Endothelial cell of umbilical vein (primary cell): ENCODE measurements around the gene EFHC1. TPM values are rescaled to one million over a fixed set of nuclear protein-coding genes. Genes with fewer than 3 reads are reported as not detected.

ENCODE experiments used
- BruUV-seq: library from RNA; stranded (reverse); fragments of 400-500 nt; replicated peaks from 2 replicates; lab custom pipeline; 2021; lab: Mats Ljungman, UMichigan
- CTCF ChIA-PET: fragments of 300-600, 350-600 bp; sonication (Branson Sonifier 250); formaldehyde crosslinking; loops from one replicate; lab custom pipeline; 2021; ENCODE audit warnings: antibody characterized with exemption, inconsistent platforms; lab: Charles Lee
- POLR2A ChIA-PET: fragments of 300-600, 350-600 bp; sonication (Branson Sonifier 250); formaldehyde crosslinking; loops from one replicate; lab custom pipeline; 2021; ENCODE audit warnings: antibody characterized with exemption, inconsistent platforms; lab: Charles Lee
- DNase-seq: peaks from one replicate; pipeline ENCODE4 v3.0.0-alpha.2; 2011; ENCODE audit warnings: low read depth, low spot score
- FAIRE-seq: peaks from 2 replicates; lab custom pipeline; 2011; peaks lifted over from hg19 to GRCh38; lab: Jason Lieb, UNC
- H2AFZ ChIP-seq: 2 replicates; pipeline ENCODE4 v1.6.0; 2012; ENCODE audit warnings: low read depth, low read length, control low read depth, inconsistent platforms
- H3K27ac ChIP-seq: 2 replicates; pipeline ENCODE4 v1.5.1; 2011; ENCODE audit warnings: low read depth, mild to moderate bottlenecking, control low read depth, low read length, moderate library complexity; ENCODE audit not compliant: insufficient read depth
- H3K27me3 ChIP-seq, 2 experiments: 2 replicates each; pipeline versions ENCODE4 v1.6.0 to v1.6.1; 2011; ENCODE audit warnings: low read length in 2 of 2, mixed read lengths in 1 of 2; ENCODE audit not compliant: control insufficient read depth in 2 of 2, insufficient read depth in 2 of 2
- H3K36me3 ChIP-seq, 2 experiments: 2 replicates in 1 of 2; 3 replicates in 1 of 2; pipeline ENCODE4 v1.5.1; 2011; ENCODE audit warnings: low read length in 2 of 2, mild to moderate bottlenecking in 1 of 2, moderate library complexity in 1 of 2; ENCODE audit not compliant: control insufficient read depth in 2 of 2, insufficient read depth in 2 of 2; ENCODE audit errors: extremely low read depth in 1 of 2
- H3K4me1 ChIP-seq: 3 replicates; pipeline ENCODE4 v1.5.1; 2011; ENCODE audit warnings: mild to moderate bottlenecking, low read length; ENCODE audit not compliant: control insufficient read depth, insufficient read depth; ENCODE audit errors: extremely low read depth
- H3K4me2 ChIP-seq: 2 replicates; pipeline ENCODE4 v1.6.1; 2011; ENCODE audit warnings: low read length, control low read depth, mixed read lengths; ENCODE audit not compliant: insufficient read depth
- H3K4me3 ChIP-seq, 3 experiments: fragments of 200-600 bp in 1 of 3; sonication (generic), shearing (Covaris generic) in 1 of 3; replicated peaks in 1 of 3; 2 replicates each; pipeline ENCODE4 v1.5.1; 2011 to 2016; ENCODE audit warnings: control low read depth in 3 of 3, low read length in 3 of 3, mild to moderate bottlenecking in 2 of 3, inconsistent platforms in 1 of 3, low read depth in 1 of 3, moderate library complexity in 1 of 3; ENCODE audit not compliant: insufficient read depth in 1 of 3
- H3K79me2 ChIP-seq: 2 replicates; pipeline ENCODE4 v1.6.0; 2012; ENCODE audit warnings: low read length, inconsistent platforms; ENCODE audit not compliant: control insufficient read depth, insufficient read depth
- H3K9ac ChIP-seq: replicated peaks from 2 replicates; pipeline ENCODE3; 2011; ENCODE audit warnings: low read length, control low read depth; ENCODE audit not compliant: insufficient read depth; ENCODE audit errors: extremely low read depth
- H3K9me1 ChIP-seq: replicated peaks from 3 replicates; pipeline ENCODE4 v1.6.0; 2011; ENCODE audit warnings: mild to moderate bottlenecking, low read length; ENCODE audit not compliant: control insufficient read depth, insufficient read depth; ENCODE audit errors: extremely low read depth
- H3K9me3 ChIP-seq: replicated peaks from 2 replicates; pipeline ENCODE4 v1.5.1; 2012; ENCODE audit warnings: low read length, inconsistent platforms; ENCODE audit not compliant: control insufficient read depth, insufficient read depth
- H4K20me1 ChIP-seq: replicated peaks from 2 replicates; pipeline ENCODE3; 2011; ENCODE audit warnings: mild to moderate bottlenecking, low read length; ENCODE audit not compliant: control insufficient read depth, insufficient read depth; ENCODE audit errors: extremely low read depth
- CTCF ChIP-seq, 2 donors: IDR thresholded peaks; 1 replicate in 1 of 2; 2 replicates in 1 of 2; pipeline ENCODE4 v1.5.1; 2011; ENCODE audit warnings: low read length in 2 of 2, mild to moderate bottlenecking in 2 of 2, moderate library complexity in 2 of 2, control low read depth in 1 of 2, inconsistent platforms in 1 of 2, low read depth in 1 of 2; ENCODE audit not compliant: insufficient read depth in 1 of 2; ENCODE audit errors: extremely low read depth in 1 of 2
- EZH2 ChIP-seq: IDR thresholded peaks from 2 replicates; pipeline ENCODE4 v1.6.1; 2012; ENCODE audit warnings: borderline replicate concordance, low read depth, mild to moderate bottlenecking, moderate library complexity, low read length, inconsistent platforms; ENCODE audit not compliant: severe bottlenecking
- FOS ChIP-seq: IDR thresholded peaks from 2 replicates; pipeline ENCODE4 v1.6.1; 2011; ENCODE audit warnings: mild to moderate bottlenecking, low read length, moderate library complexity, borderline replicate concordance; ENCODE audit not compliant: insufficient read depth
- GATA2 ChIP-seq: IDR thresholded peaks from 2 replicates; pipeline ENCODE4 v1.7.0; 2011; ENCODE audit warnings: low read depth, mild to moderate bottlenecking, moderate library complexity, mixed read lengths, low read length; ENCODE audit not compliant: insufficient read length, insufficient read depth
- JUN ChIP-seq: IDR thresholded peaks from 2 replicates; pipeline ENCODE4 v1.6.1; 2011; ENCODE audit warnings: borderline replicate concordance, low read depth; ENCODE audit not compliant: insufficient read length, insufficient read depth
- MAX ChIP-seq: IDR thresholded peaks from 2 replicates; pipeline ENCODE4 v1.6.1; 2011; ENCODE audit not compliant: insufficient read depth, insufficient read length
- MYC ChIP-seq: IDR thresholded peaks from one replicate; pipeline ENCODE4 v1.6.1; 2011; ENCODE audit warnings: mild to moderate bottlenecking, low read depth, low read length
- POLR2A ChIP-seq: IDR thresholded peaks from 2 replicates; pipeline ENCODE4 v1.6.1; 2012; ENCODE audit warnings: low read depth, mild to moderate bottlenecking, control low read depth, low read length
- POLR2AphosphoS5 ChIP-seq: IDR thresholded peaks from 2 replicates; pipeline ENCODE4 v1.6.1; 2012; ENCODE audit warnings: low read depth, mild to moderate bottlenecking, control low read depth, low read length, moderate library complexity; ENCODE audit not compliant: insufficient read depth
- dilution Hi-C: fragments of 300-500 bp; cut with MboI; formaldehyde crosslinking; loops from one replicate; pipeline ENCODE4 v1.15.0; 2019; ENCODE audit warnings: low sequenced_read_pairs; ENCODE audit not compliant: extremely low pct_ligation_motif_present
- intact Hi-C: fragments of 100-400 bp; cut with micrococcal nuclease; formaldehyde crosslinking; loops from one replicate; pipeline ENCODE4 v1.10.0; 2022
- polyA plus RNA-seq, 4 experiments: library from polyadenylated mRNA; depleted of rRNA in 3 of 4; stranded (reverse) in 3 of 4; unstranded in 1 of 4; fragments of >200 nt; gene quantifications; 2 replicates each; pipeline versions ENCODE4 v1.2.1 to v1.2.3, GENCODE V29; 2011 to 2012; ENCODE audit warnings: missing spikeins in 1 of 4
- total RNA-seq: library from RNA; stranded (reverse); gene quantifications from 2 replicates; pipeline ENCODE4 v1.2.3, GENCODE V29; 2021

The EFHC1 gene
- total and polyA plus RNA-seq, 2 donors (not counting 3 experiments of a cell fraction or from before 2014, with no cell fraction given): 14.6 to 17.6 TPM

GRCh38 chr6:52534363-52534762 is 114.2 kb downstream of the EFHC1 start:
- POLR2A ChIA-PET: interaction anchor here (0.9 kb wide), 1 partner anchor 10 kb away, joined by 4 read pairs; no protein-coding TSS in a partner anchor
- no peaks in the 10 kb centered on the region for H4K20me1 ChIP-seq

More at GRCh38 chr6:52534363-52534762, 114.2 kb downstream of the EFHC1 start:
- H3K4me1 ChIP-seq: peaks cover 65% of the 10 kb centered on the region
- no peak for TF ChIP-seq POLR2A
- no peak for TF ChIP-seq MYC
- no peak for TF ChIP-seq FOS
- no peak for TF ChIP-seq JUN
- no peak for TF ChIP-seq MAX
- no peak for TF ChIP-seq CTCF (IDR thresholded peaks at IDR 0.05; ENCODE audit: extremely low read depth in 1 of 2, insufficient read depth in 1 of 2, low read depth in 1 of 2, low read length in 2 of 2)
- TF ChIP-seq EZH2: no peak
- no peak for TF ChIP-seq POLR2AphosphoS5
- TF ChIP-seq GATA2: no peak
- no peak for DNase-seq
- BruUV-seq: TSS peak; percentile 5
- H2AFZ ChIP-seq: no peak overlapping the region
- H3K9ac ChIP-seq: no peak overlapping the region
- no peak for FAIRE-seq
- peaks cover 4 to 10% of the 10 kb centered on the region in 2 experiments for H3K36me3 ChIP-seq
- peaks cover 58% of the 10 kb centered on the region for H3K79me2 ChIP-seq
- no peaks in the 10 kb centered on the region for H3K27me3 ChIP-seq
- no peaks in the 10 kb centered on the region for H3K9me1 ChIP-seq
- H3K9me3 ChIP-seq: no peaks in the 10 kb centered on the region
- H3K4me3 ChIP-seq: no peak overlapping the region
- dilution Hi-C loops (loop anchor here (25.0 kb wide), 1 partner anchor 122 kb away; the partner anchor contains the start of gene EFHC1), intact Hi-C loops (no loop called here)
- H3K27ac ChIP-seq: peak overlapping the region; percentile 64
- CTCF ChIA-PET: interaction anchor here (0.7 to 2.7 kb wide), 6 partner anchors 10 to 127 kb away, joined by 3 to 11 read pairs (median 4); no protein-coding TSS in a partner anchor
- H3K4me2 ChIP-seq: no peak overlapping the region
